Endothelial cell of umbilical vein (primary cell): ENCODE data around the gene SFMBT2. TPM values are rescaled to one million over a fixed set of nuclear protein-coding genes. Genes with fewer than 3 reads are reported as not detected.

Experiments
- BruUV-seq: library from RNA; stranded (reverse); fragments of 400-500 nt; replicated peaks from 2 replicates; lab custom pipeline; 2021; lab: Mats Ljungman, UMichigan
- CTCF ChIA-PET: fragments of 300-600, 350-600 bp; sonication (Branson Sonifier 250); formaldehyde crosslinking; loops from one replicate; lab custom pipeline; 2021; ENCODE audit warnings: antibody characterized with exemption, inconsistent platforms; lab: Charles Lee
- POLR2A ChIA-PET: fragments of 300-600, 350-600 bp; sonication (Branson Sonifier 250); formaldehyde crosslinking; loops from one replicate; lab custom pipeline; 2021; ENCODE audit warnings: antibody characterized with exemption, inconsistent platforms; lab: Charles Lee
- DNase-seq: peaks from one replicate; pipeline ENCODE4 v3.0.0-alpha.2; 2011; ENCODE audit warnings: low read depth, low spot score
- FAIRE-seq: peaks from 2 replicates; lab custom pipeline; 2011; peaks lifted over from hg19 to GRCh38; lab: Jason Lieb, UNC
- H2AFZ ChIP-seq: 2 replicates; pipeline ENCODE4 v1.6.0; 2012; ENCODE audit warnings: low read depth, low read length, control low read depth, inconsistent platforms
- H3K27ac ChIP-seq: 2 replicates; pipeline ENCODE4 v1.5.1; 2011; ENCODE audit warnings: low read depth, mild to moderate bottlenecking, control low read depth, low read length, moderate library complexity; ENCODE audit not compliant: insufficient read depth
- H3K27me3 ChIP-seq, 2 experiments: 2 replicates each; pipeline versions ENCODE4 v1.6.0 to v1.6.1; 2011; ENCODE audit warnings: low read length in 2 of 2, mixed read lengths in 1 of 2; ENCODE audit not compliant: control insufficient read depth in 2 of 2, insufficient read depth in 2 of 2
- H3K36me3 ChIP-seq, 2 experiments: 2 replicates in 1 of 2; 3 replicates in 1 of 2; pipeline ENCODE4 v1.5.1; 2011; ENCODE audit warnings: low read length in 2 of 2, mild to moderate bottlenecking in 1 of 2, moderate library complexity in 1 of 2; ENCODE audit not compliant: control insufficient read depth in 2 of 2, insufficient read depth in 2 of 2; ENCODE audit errors: extremely low read depth in 1 of 2
- H3K4me1 ChIP-seq: 3 replicates; pipeline ENCODE4 v1.5.1; 2011; ENCODE audit warnings: mild to moderate bottlenecking, low read length; ENCODE audit not compliant: control insufficient read depth, insufficient read depth; ENCODE audit errors: extremely low read depth
- H3K4me2 ChIP-seq: 2 replicates; pipeline ENCODE4 v1.6.1; 2011; ENCODE audit warnings: low read length, control low read depth, mixed read lengths; ENCODE audit not compliant: insufficient read depth
- H3K4me3 ChIP-seq, 3 experiments: fragments of 200-600 bp in 1 of 3; sonication (generic), shearing (Covaris generic) in 1 of 3; replicated peaks in 1 of 3; 2 replicates each; pipeline ENCODE4 v1.5.1; 2011 to 2016; ENCODE audit warnings: control low read depth in 3 of 3, low read length in 3 of 3, mild to moderate bottlenecking in 2 of 3, inconsistent platforms in 1 of 3, low read depth in 1 of 3, moderate library complexity in 1 of 3; ENCODE audit not compliant: insufficient read depth in 1 of 3
- H3K79me2 ChIP-seq: 2 replicates; pipeline ENCODE4 v1.6.0; 2012; ENCODE audit warnings: low read length, inconsistent platforms; ENCODE audit not compliant: control insufficient read depth, insufficient read depth
- H3K9ac ChIP-seq: replicated peaks from 2 replicates; pipeline ENCODE3; 2011; ENCODE audit warnings: low read length, control low read depth; ENCODE audit not compliant: insufficient read depth; ENCODE audit errors: extremely low read depth
- H3K9me1 ChIP-seq: replicated peaks from 3 replicates; pipeline ENCODE4 v1.6.0; 2011; ENCODE audit warnings: mild to moderate bottlenecking, low read length; ENCODE audit not compliant: control insufficient read depth, insufficient read depth; ENCODE audit errors: extremely low read depth
- H3K9me3 ChIP-seq: replicated peaks from 2 replicates; pipeline ENCODE4 v1.5.1; 2012; ENCODE audit warnings: low read length, inconsistent platforms; ENCODE audit not compliant: control insufficient read depth, insufficient read depth
- H4K20me1 ChIP-seq: replicated peaks from 2 replicates; pipeline ENCODE3; 2011; ENCODE audit warnings: mild to moderate bottlenecking, low read length; ENCODE audit not compliant: control insufficient read depth, insufficient read depth; ENCODE audit errors: extremely low read depth
- EZH2 ChIP-seq: IDR thresholded peaks from 2 replicates; pipeline ENCODE4 v1.6.1; 2012; ENCODE audit warnings: borderline replicate concordance, low read depth, mild to moderate bottlenecking, moderate library complexity, low read length, inconsistent platforms; ENCODE audit not compliant: severe bottlenecking
- FOS ChIP-seq: IDR thresholded peaks from 2 replicates; pipeline ENCODE4 v1.6.1; 2011; ENCODE audit warnings: mild to moderate bottlenecking, low read length, moderate library complexity, borderline replicate concordance; ENCODE audit not compliant: insufficient read depth
- GATA2 ChIP-seq: IDR thresholded peaks from 2 replicates; pipeline ENCODE4 v1.7.0; 2011; ENCODE audit warnings: low read depth, mild to moderate bottlenecking, moderate library complexity, mixed read lengths, low read length; ENCODE audit not compliant: insufficient read length, insufficient read depth
- JUN ChIP-seq: IDR thresholded peaks from 2 replicates; pipeline ENCODE4 v1.6.1; 2011; ENCODE audit warnings: borderline replicate concordance, low read depth; ENCODE audit not compliant: insufficient read length, insufficient read depth
- MYC ChIP-seq: IDR thresholded peaks from one replicate; pipeline ENCODE4 v1.6.1; 2011; ENCODE audit warnings: mild to moderate bottlenecking, low read depth, low read length
- POLR2A ChIP-seq: IDR thresholded peaks from 2 replicates; pipeline ENCODE4 v1.6.1; 2012; ENCODE audit warnings: low read depth, mild to moderate bottlenecking, control low read depth, low read length
- POLR2AphosphoS5 ChIP-seq: IDR thresholded peaks from 2 replicates; pipeline ENCODE4 v1.6.1; 2012; ENCODE audit warnings: low read depth, mild to moderate bottlenecking, control low read depth, low read length, moderate library complexity; ENCODE audit not compliant: insufficient read depth
- dilution Hi-C: fragments of 300-500 bp; cut with MboI; formaldehyde crosslinking; loops from one replicate; pipeline ENCODE4 v1.15.0; 2019; ENCODE audit warnings: low sequenced_read_pairs; ENCODE audit not compliant: extremely low pct_ligation_motif_present
- intact Hi-C: fragments of 100-400 bp; cut with micrococcal nuclease; formaldehyde crosslinking; loops from one replicate; pipeline ENCODE4 v1.10.0; 2022
- polyA plus RNA-seq, 4 experiments: library from polyadenylated mRNA; depleted of rRNA in 3 of 4; stranded (reverse) in 3 of 4; unstranded in 1 of 4; fragments of >200 nt; gene quantifications; 2 replicates each; pipeline versions ENCODE4 v1.2.1 to v1.2.3, GENCODE V29; 2011 to 2012; ENCODE audit warnings: missing spikeins in 1 of 4
- total RNA-seq: library from RNA; stranded (reverse); gene quantifications from 2 replicates; pipeline ENCODE4 v1.2.3, GENCODE V29; 2021
- TF ChIP-seq, protein P1 (sequence below): IDR thresholded peaks from 2 replicates; pipeline ENCODE4 v1.6.1; 2011; ENCODE audit not compliant: insufficient read depth, insufficient read length
- TF ChIP-seq, protein P2 (sequence below), 2 donors: IDR thresholded peaks; 1 replicate in 1 of 2; 2 replicates in 1 of 2; pipeline ENCODE4 v1.5.1; 2011; ENCODE audit warnings: low read length in 2 of 2, mild to moderate bottlenecking in 2 of 2, moderate library complexity in 2 of 2, control low read depth in 1 of 2, inconsistent platforms in 1 of 2, low read depth in 1 of 2; ENCODE audit not compliant: insufficient read depth in 1 of 2; ENCODE audit errors: extremely low read depth in 1 of 2

The SFMBT2 gene
- total and polyA plus RNA-seq, 2 donors (not counting 3 experiments of a cell fraction or from before 2014, with no cell fraction given), result 0.14 to 0.64 TPM

DNA sequence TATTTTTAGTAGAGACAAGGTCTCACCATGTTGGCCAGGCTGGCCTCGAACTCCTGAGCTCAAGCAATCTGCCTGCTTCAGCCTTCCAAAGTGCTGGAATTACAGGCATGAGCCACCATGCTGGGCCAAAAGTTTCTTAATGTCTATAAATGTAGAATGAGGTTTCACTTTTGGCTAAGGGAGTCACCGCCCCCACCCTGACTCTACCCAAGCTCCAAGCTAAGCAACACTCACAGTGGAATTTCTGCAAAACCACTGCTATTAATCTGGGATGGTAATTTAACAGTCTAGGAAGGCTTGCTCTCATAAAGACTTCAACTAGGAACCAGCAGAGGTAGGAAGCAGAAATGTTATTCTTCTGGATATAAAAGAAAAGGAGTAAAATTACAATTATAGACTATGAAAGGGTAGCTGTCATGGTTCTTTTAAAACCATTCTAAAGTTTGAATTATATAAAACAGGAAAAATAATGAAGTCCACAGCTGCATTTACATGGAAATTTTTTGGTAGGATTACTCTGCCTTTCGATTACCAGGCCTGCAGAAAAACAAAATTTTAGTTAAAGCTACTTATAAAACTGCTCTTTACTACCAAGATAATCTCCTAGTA is 211.6 kb downstream of the SFMBT2 start:
- TF ChIP-seq, protein P1, sequence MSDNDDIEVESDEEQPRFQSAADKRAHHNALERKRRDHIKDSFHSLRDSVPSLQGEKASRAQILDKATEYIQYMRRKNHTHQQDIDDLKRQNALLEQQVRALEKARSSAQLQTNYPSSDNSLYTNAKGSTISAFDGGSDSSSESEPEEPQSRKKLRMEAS, result no peak
- TF ChIP-seq MYC (no peak), POLR2AphosphoS5 (no peak), FOS (no peak), EZH2 (no peak), JUN (no peak), GATA2 (no peak), POLR2A (no peak)
- TF ChIP-seq, protein P2, sequence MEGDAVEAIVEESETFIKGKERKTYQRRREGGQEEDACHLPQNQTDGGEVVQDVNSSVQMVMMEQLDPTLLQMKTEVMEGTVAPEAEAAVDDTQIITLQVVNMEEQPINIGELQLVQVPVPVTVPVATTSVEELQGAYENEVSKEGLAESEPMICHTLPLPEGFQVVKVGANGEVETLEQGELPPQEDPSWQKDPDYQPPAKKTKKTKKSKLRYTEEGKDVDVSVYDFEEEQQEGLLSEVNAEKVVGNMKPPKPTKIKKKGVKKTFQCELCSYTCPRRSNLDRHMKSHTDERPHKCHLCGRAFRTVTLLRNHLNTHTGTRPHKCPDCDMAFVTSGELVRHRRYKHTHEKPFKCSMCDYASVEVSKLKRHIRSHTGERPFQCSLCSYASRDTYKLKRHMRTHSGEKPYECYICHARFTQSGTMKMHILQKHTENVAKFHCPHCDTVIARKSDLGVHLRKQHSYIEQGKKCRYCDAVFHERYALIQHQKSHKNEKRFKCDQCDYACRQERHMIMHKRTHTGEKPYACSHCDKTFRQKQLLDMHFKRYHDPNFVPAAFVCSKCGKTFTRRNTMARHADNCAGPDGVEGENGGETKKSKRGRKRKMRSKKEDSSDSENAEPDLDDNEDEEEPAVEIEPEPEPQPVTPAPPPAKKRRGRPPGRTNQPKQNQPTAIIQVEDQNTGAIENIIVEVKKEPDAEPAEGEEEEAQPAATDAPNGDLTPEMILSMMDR (IDR thresholded peaks at IDR 0.05; ENCODE audit: extremely low read depth in 1 of 2, insufficient read depth in 1 of 2, low read depth in 1 of 2, low read length in 2 of 2), result no peak
- Histone ChIP-seq H3K9ac (no peak overlapping the region), H3K4me2 (no peak overlapping the region), H3K27me3 (no peaks in the 10 kb centered on the region), H3K79me2 (no peaks in the 10 kb centered on the region), H3K9me1 (no peaks in the 10 kb centered on the region), H2AFZ (no peak overlapping the region), H3K27ac (no peak overlapping the region), H3K4me1 (no peaks in the 10 kb centered on the region), H3K4me3 (no peak overlapping the region), H3K36me3 (no peaks in the 10 kb centered on the region), H3K9me3 (no peaks in the 10 kb centered on the region), H4K20me1 (no peaks in the 10 kb centered on the region)
- CTCF ChIA-PET, result interaction anchor here (1.0 kb wide), 1 partner anchor 14 kb away, joined by 3 read pairs; no protein-coding TSS in a partner anchor
- FAIRE-seq (no peak), DNase-seq (no peak)
- dilution Hi-C loops, result no loop called here
- no TSS peak for BruUV-seq
- intact Hi-C loops, result no loop called here
- POLR2A ChIA-PET, result no interaction called here
